ENCODE measurements around the gene OTOF. TPM values are rescaled to one million over a fixed set of nuclear protein-coding genes. Genes with fewer than 3 reads are reported as not detected.

Gene OTOF
- total and polyA plus RNA-seq, 7 donors: 0.14 to 2.2 (median 0.34) TPM

GRCh38 chr2:26454561-26455001 is 23.3 kb downstream of the OTOF start:
- H3K4me1 ChIP-seq: no peaks in the 10 kb centered on the region
- intact Hi-C loops (cut with DNase I): no loop called here
- H3K9me3 ChIP-seq: no peaks in the 10 kb centered on the region
- H3K27ac ChIP-seq: no peak overlapping the region
- ATAC-seq (no peak), DNase-seq (no peak)
- H3K36me3 ChIP-seq (ENCODE audit: insufficient read depth in 1 of 2, low read depth in 1 of 2): no peaks in the 10 kb centered on the region
- H3K4me3 ChIP-seq: no peak overlapping the region
- no peak for TF ChIP-seq CTCF (IDR thresholded peaks at IDR 0.05)
- H3K27me3 ChIP-seq (ENCODE audit: insufficient read depth in 3 of 3, low read length in 2 of 3): no peaks in the 10 kb centered on the region
- 91 to 99% (median 93%) methylated on average over 10 of the region's 10 CpGs for WGBS, 3 donors

GRCh38 chr2:26453421-26454329 is 24.2 kb downstream of the OTOF start:
- no peak for TF ChIP-seq CTCF (IDR thresholded peaks at IDR 0.05)
- WGBS, 3 donors: 84 to 87% (median 85%) methylated on average over 11 of the region's 11 CpGs
- DNase-seq (no peak), ATAC-seq (no peak)
- intact Hi-C loops (cut with DNase I): no loop called here
- H3K27ac ChIP-seq: no peak overlapping the region
- H3K4me3 ChIP-seq: no peak overlapping the region
- H3K27me3 ChIP-seq (ENCODE audit: insufficient read depth in 3 of 3, low read length in 2 of 3): no peaks in the 10 kb centered on the region
- H3K9me3 ChIP-seq: no peaks in the 10 kb centered on the region
- no peaks in the 10 kb centered on the region for H3K4me1 ChIP-seq
- H3K36me3 ChIP-seq (ENCODE audit: insufficient read depth in 1 of 2, low read depth in 1 of 2): no peaks in the 10 kb centered on the region

- Histone ChIP-seq H3K27ac (no peak overlapping the region), H3K4me1 (no peaks in the 10 kb centered on the region), H3K9me3 (no peaks in the 10 kb centered on the region), H3K4me3 (no peak overlapping the region), H3K27me3 (ENCODE audit: insufficient read depth in 3 of 3, low read length in 2 of 3) (no peaks in the 10 kb centered on the region), H3K36me3 (ENCODE audit: insufficient read depth in 1 of 2, low read depth in 1 of 2) (no peaks in the 10 kb centered on the region)
- WGBS, 3 donors: 97 to 100% (median 99%) methylated on average over 1 of the region's 1 CpG
- DNase-seq (no peak), ATAC-seq (no peak)
- intact Hi-C loops (cut with DNase I): no loop called here
- TF ChIP-seq CTCF (IDR thresholded peaks at IDR 0.05): no peak
These were observed 26.2 kb downstream of the OTOF start for GRCh38 chr2:26451700-26452099.

- WGBS, 3 donors: 68 to 73% (median 69%) methylated on average over 13 of the region's 13 CpGs
- H3K27me3 ChIP-seq (ENCODE audit: insufficient read depth in 3 of 3, low read length in 2 of 3): no peaks in the 10 kb centered on the region
- intact Hi-C loops (cut with DNase I): no loop called here
- no peak overlapping the region for H3K4me3 ChIP-seq
- H3K36me3 ChIP-seq (ENCODE audit: insufficient read depth in 1 of 2, low read depth in 1 of 2): no peaks in the 10 kb centered on the region
- ATAC-seq (no peak), DNase-seq (no peak)
- no peak overlapping the region for H3K27ac ChIP-seq
- H3K9me3 ChIP-seq: no peaks in the 10 kb centered on the region
- no peaks in the 10 kb centered on the region for H3K4me1 ChIP-seq
- TF ChIP-seq CTCF (IDR thresholded peaks at IDR 0.05): no peak
These were observed 27.8 kb downstream of the OTOF start for GRCh38 chr2:26450031-26450635.
